Mammary epithelial cell (primary cell): Measurements from ENCODE around the gene CDH13.

Experiments
- EZH2 ChIP-seq: IDR thresholded peaks from 2 replicates; pipeline ENCODE4 v1.6.1; 2012; ENCODE audit warnings: low read length, inconsistent platforms, borderline replicate concordance
- TF ChIP-seq, protein P1 (sequence below), 2 donors: IDR thresholded peaks in 1 of 2; conservative IDR thresholded peaks in 1 of 2; 2 replicates each; pipeline ENCODE4 v1.5.1; 2011 to 2012; ENCODE audit warnings: inconsistent platforms in 2 of 2, low read length in 2 of 2, mild to moderate bottlenecking in 2 of 2, control low read depth in 1 of 2, low read depth in 1 of 2; ENCODE audit not compliant: insufficient read depth in 1 of 2; ENCODE audit errors: extremely low read depth in 1 of 2

DNA sequence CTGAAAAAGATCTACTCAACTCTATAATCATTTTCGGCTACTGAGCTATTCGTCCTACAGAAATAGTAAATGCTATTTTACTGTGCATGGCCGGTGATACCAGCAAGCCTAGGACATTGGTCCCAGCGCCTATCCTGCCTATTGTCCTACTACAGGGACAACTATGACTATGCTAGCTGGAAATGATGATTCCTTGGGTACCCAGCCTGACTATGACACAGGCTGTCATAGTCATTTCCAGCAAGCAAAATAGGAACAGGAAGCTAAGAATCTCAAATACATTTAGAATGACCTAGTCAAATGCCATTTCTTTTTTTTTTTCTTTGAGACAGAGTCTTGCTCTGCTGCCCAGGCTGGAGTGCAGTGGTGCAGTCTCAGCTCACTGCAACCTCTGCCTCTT, 1147.3 kb downstream of the CDH13 start:
- TF ChIP-seq, protein P1, sequence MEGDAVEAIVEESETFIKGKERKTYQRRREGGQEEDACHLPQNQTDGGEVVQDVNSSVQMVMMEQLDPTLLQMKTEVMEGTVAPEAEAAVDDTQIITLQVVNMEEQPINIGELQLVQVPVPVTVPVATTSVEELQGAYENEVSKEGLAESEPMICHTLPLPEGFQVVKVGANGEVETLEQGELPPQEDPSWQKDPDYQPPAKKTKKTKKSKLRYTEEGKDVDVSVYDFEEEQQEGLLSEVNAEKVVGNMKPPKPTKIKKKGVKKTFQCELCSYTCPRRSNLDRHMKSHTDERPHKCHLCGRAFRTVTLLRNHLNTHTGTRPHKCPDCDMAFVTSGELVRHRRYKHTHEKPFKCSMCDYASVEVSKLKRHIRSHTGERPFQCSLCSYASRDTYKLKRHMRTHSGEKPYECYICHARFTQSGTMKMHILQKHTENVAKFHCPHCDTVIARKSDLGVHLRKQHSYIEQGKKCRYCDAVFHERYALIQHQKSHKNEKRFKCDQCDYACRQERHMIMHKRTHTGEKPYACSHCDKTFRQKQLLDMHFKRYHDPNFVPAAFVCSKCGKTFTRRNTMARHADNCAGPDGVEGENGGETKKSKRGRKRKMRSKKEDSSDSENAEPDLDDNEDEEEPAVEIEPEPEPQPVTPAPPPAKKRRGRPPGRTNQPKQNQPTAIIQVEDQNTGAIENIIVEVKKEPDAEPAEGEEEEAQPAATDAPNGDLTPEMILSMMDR (conservative IDR thresholded peaks at IDR 0.05 in 1 of 2, IDR thresholded peaks at IDR 0.05 in 1 of 2; ENCODE audit: extremely low read depth in 1 of 2, insufficient read depth in 1 of 2, low read depth in 1 of 2, low read length in 2 of 2), result no peak
- TF ChIP-seq EZH2, result no peak
